GM19324 (cell line): ENCODE data around the gene STH.
"Not testable (repeated sequence)": the region's sequence is repeated elsewhere in the genome, so short reads cannot be mapped to it uniquely, and the experiment has no call there.

Experiments
- ATAC-seq: cut with Tn5 transposase; IDR thresholded peaks from one replicate; pipeline ENCODE4 v1.9.1; 2021; ENCODE audit warnings: mild to moderate bottlenecking, moderate library complexity; ENCODE audit not compliant: unreplicated experiment, low FRiP score

The STH gene

GRCh38 chr17:45998987-45999899 is at the start of gene STH:
STH (plus strand) TSS chr17:45999250; CDS start chr17:45999280, 30 bp downstream.
- no peak for ATAC-seq

GRCh38 chr17:45949755-45950320 is 49.2 kb upstream of the STH start:
- ATAC-seq: no peak

GRCh38 chr17:45950888-45951287 is 48.2 kb upstream of the STH start:
- no peak for ATAC-seq

- ATAC-seq: no peak
These were observed 47.6 kb upstream of the STH start for GRCh38 chr17:45951403-45951802.

- ATAC-seq: no peak
These were observed 47.1 kb upstream of the STH start for GRCh38 chr17:45951941-45952340.

- no peak for ATAC-seq
These were observed 46.2 kb upstream of the STH start for GRCh38 chr17:45952814-45953320.

GRCh38 chr17:45953561-45953960 is 45.5 kb upstream of the STH start:
- no peak for ATAC-seq

- ATAC-seq: no peak
These were observed 44.1 kb upstream of the STH start for GRCh38 chr17:45954914-45955313.

- ATAC-seq: no peak
These were observed 43.7 kb upstream of the STH start for GRCh38 chr17:45955326-45955725.

- ATAC-seq: no peak
These were observed 43.0 kb upstream of the STH start for GRCh38 chr17:45956090-45956489.

GRCh38 chr17:45956746-45957145 is 42.3 kb upstream of the STH start:
- not testable (repeated sequence) for ATAC-seq

GRCh38 chr17:45958307-45958706 is 40.7 kb upstream of the STH start:
- ATAC-seq: no peak

- ATAC-seq: no peak
These were observed 39.9 kb upstream of the STH start for GRCh38 chr17:45958994-45959665.

- ATAC-seq: no peak
These were observed 38.7 kb upstream of the STH start for GRCh38 chr17:45960311-45960710.

GRCh38 chr17:45961206-45961605 is 37.8 kb upstream of the STH start:
- no peak for ATAC-seq

GRCh38 chr17:45962221-45962972 is 36.7 kb upstream of the STH start:
- no peak for ATAC-seq

GRCh38 chr17:45963283-45963682 is 35.8 kb upstream of the STH start:
- ATAC-seq: no peak

- no peak for ATAC-seq
These were observed 35.2 kb upstream of the STH start for GRCh38 chr17:45963889-45964288.

- ATAC-seq: no peak
These were observed 34.4 kb upstream of the STH start for GRCh38 chr17:45964634-45965033.

- no peak for ATAC-seq
These were observed 33.2 kb upstream of the STH start for GRCh38 chr17:45965812-45966211.
